Measurements from ENCODE around the gene GDF11.

The GDF11 gene

GRCh38 chr12:55708695-55709233, 34.2 kb upstream of the GDF11 start:
- H3K27ac ChIP-seq (ENCODE audit: low read depth, low read length): peak overlapping the region; percentile 94
- no peaks in the 10 kb centered on the region for H3K36me3 ChIP-seq (ENCODE audit: insufficient read depth, low read length)
- H3K9me3 ChIP-seq (ENCODE audit: low read length): no peaks in the 10 kb centered on the region
- H3K27me3 ChIP-seq (ENCODE audit: control insufficient read depth in 1 of 2, insufficient read depth in 2 of 2, low read length in 2 of 2): no peaks in the 10 kb centered on the region
- H3K4me3 ChIP-seq (ENCODE audit: low read depth in 1 of 2, low read length in 2 of 2): peak overlapping the region; percentile 33 to 92
- H3K4me1 ChIP-seq (ENCODE audit: insufficient read depth, low read length): peaks cover 51% of the 10 kb centered on the region
- peak overlapping the region; percentile 51 for H3K9ac ChIP-seq (ENCODE audit: low read length)

- H3K4me3 ChIP-seq (ENCODE audit: low read depth in 1 of 2, low read length in 2 of 2): peak overlapping the region in 1 of 2 donors; percentile 23
- no peaks in the 10 kb centered on the region for H3K9me3 ChIP-seq (ENCODE audit: low read length)
- H3K27ac ChIP-seq (ENCODE audit: low read depth, low read length): peak overlapping the region; percentile 79
- no peaks in the 10 kb centered on the region for H3K36me3 ChIP-seq (ENCODE audit: insufficient read depth, low read length)
- peak overlapping the region; percentile 41 for H3K9ac ChIP-seq (ENCODE audit: low read length)
- peaks cover 51% of the 10 kb centered on the region for H3K4me1 ChIP-seq (ENCODE audit: insufficient read depth, low read length)
- H3K27me3 ChIP-seq (ENCODE audit: control insufficient read depth in 1 of 2, insufficient read depth in 2 of 2, low read length in 2 of 2): no peaks in the 10 kb centered on the region
Observed at GRCh38 chr12:55711786-55712553, 31.0 kb upstream of the GDF11 start.

GRCh38 chr12:55712700-55713415, 30.1 kb upstream of the GDF11 start:
- peak overlapping the region; percentile 20 for H3K9ac ChIP-seq (ENCODE audit: low read length)
- H3K27ac ChIP-seq (ENCODE audit: low read depth, low read length): peak overlapping the region; percentile 54
- H3K36me3 ChIP-seq (ENCODE audit: insufficient read depth, low read length): no peaks in the 10 kb centered on the region
- H3K27me3 ChIP-seq (ENCODE audit: control insufficient read depth in 1 of 2, insufficient read depth in 2 of 2, low read length in 2 of 2): no peaks in the 10 kb centered on the region
- peaks cover 60% of the 10 kb centered on the region for H3K4me1 ChIP-seq (ENCODE audit: insufficient read depth, low read length)
- no peaks in the 10 kb centered on the region for H3K9me3 ChIP-seq (ENCODE audit: low read length)
- H3K4me3 ChIP-seq (ENCODE audit: low read depth in 1 of 2, low read length in 2 of 2): no peak overlapping the region

- Histone ChIP-seq H3K27ac (ENCODE audit: low read depth, low read length) (peak overlapping the region; percentile 64), H3K4me1 (ENCODE audit: insufficient read depth, low read length) (peaks cover 62% of the 10 kb centered on the region), H3K27me3 (ENCODE audit: control insufficient read depth in 1 of 2, insufficient read depth in 2 of 2, low read length in 2 of 2) (no peaks in the 10 kb centered on the region), H3K4me3 (ENCODE audit: low read depth in 1 of 2, low read length in 2 of 2) (no peak overlapping the region), H3K9me3 (ENCODE audit: low read length) (no peaks in the 10 kb centered on the region), H3K9ac (ENCODE audit: low read length) (no peak overlapping the region), H3K36me3 (ENCODE audit: insufficient read depth, low read length) (no peaks in the 10 kb centered on the region)
Observed at GRCh38 chr12:55713721-55714120, 29.2 kb upstream of the GDF11 start.

- peak overlapping the region; percentile 74 to 85 for H3K4me3 ChIP-seq (ENCODE audit: low read depth in 1 of 2, low read length in 2 of 2)
- H3K9ac ChIP-seq (ENCODE audit: low read length): peak overlapping the region; percentile 91
- H3K9me3 ChIP-seq (ENCODE audit: low read length): no peaks in the 10 kb centered on the region
- no peaks in the 10 kb centered on the region for H3K27me3 ChIP-seq (ENCODE audit: control insufficient read depth in 1 of 2, insufficient read depth in 2 of 2, low read length in 2 of 2)
- peak overlapping the region; percentile 99 for H3K27ac ChIP-seq (ENCODE audit: low read depth, low read length)
- H3K36me3 ChIP-seq (ENCODE audit: insufficient read depth, low read length): no peaks in the 10 kb centered on the region
- peaks cover 66% of the 10 kb centered on the region for H3K4me1 ChIP-seq (ENCODE audit: insufficient read depth, low read length)
Observed at GRCh38 chr12:55715169-55715764, 27.7 kb upstream of the GDF11 start.

- Histone ChIP-seq H3K27me3 (ENCODE audit: control insufficient read depth in 1 of 2, insufficient read depth in 2 of 2, low read length in 2 of 2) (no peaks in the 10 kb centered on the region), H3K9ac (ENCODE audit: low read length) (peak within 1 kb of the TSS; percentile 91), H3K9me3 (ENCODE audit: low read length) (no peaks in the 10 kb centered on the region), H3K4me3 (ENCODE audit: low read depth in 1 of 2, low read length in 2 of 2) (peak within 1 kb of the TSS; percentile 74 to 85), H3K4me1 (ENCODE audit: insufficient read depth, low read length) (peaks cover 74% of the 10 kb centered on the region), H3K27ac (ENCODE audit: low read depth, low read length) (peak within 1 kb of the TSS; percentile 99), H3K36me3 (ENCODE audit: insufficient read depth, low read length) (no peaks in the 10 kb centered on the region)
Observed at GRCh38 chr12:55715833-55716581, 26.9 kb upstream of the GDF11 start, which contains the start of gene BLOC1S1. TSS of gene BLOC1S1 (plus strand) at chr12:55716046. CDS start at chr12:55716052, 6 bp downstream.

- peak overlapping the region; percentile 91 for H3K9ac ChIP-seq (ENCODE audit: low read length)
- no peaks in the 10 kb centered on the region for H3K36me3 ChIP-seq (ENCODE audit: insufficient read depth, low read length)
- H3K9me3 ChIP-seq (ENCODE audit: low read length): no peaks in the 10 kb centered on the region
- peaks cover 79% of the 10 kb centered on the region for H3K4me1 ChIP-seq (ENCODE audit: insufficient read depth, low read length)
- peak overlapping the region; percentile 74 to 85 for H3K4me3 ChIP-seq (ENCODE audit: low read depth in 1 of 2, low read length in 2 of 2)
- no peaks in the 10 kb centered on the region for H3K27me3 ChIP-seq (ENCODE audit: control insufficient read depth in 1 of 2, insufficient read depth in 2 of 2, low read length in 2 of 2)
- H3K27ac ChIP-seq (ENCODE audit: low read depth, low read length): peak overlapping the region; percentile 99
Observed at GRCh38 chr12:55716582-55716957, 26.4 kb upstream of the GDF11 start.

- Histone ChIP-seq H3K9me3 (ENCODE audit: low read length) (no peaks in the 10 kb centered on the region), H3K4me3 (ENCODE audit: low read depth in 1 of 2, low read length in 2 of 2) (peak overlapping the region; percentile 74 to 85), H3K27ac (ENCODE audit: low read depth, low read length) (peak overlapping the region; percentile 99), H3K36me3 (ENCODE audit: insufficient read depth, low read length) (no peaks in the 10 kb centered on the region), H3K4me1 (ENCODE audit: insufficient read depth, low read length) (peaks cover 74% of the 10 kb centered on the region), H3K27me3 (ENCODE audit: control insufficient read depth in 1 of 2, insufficient read depth in 2 of 2, low read length in 2 of 2) (no peaks in the 10 kb centered on the region), H3K9ac (ENCODE audit: low read length) (peak overlapping the region; percentile 91)
Observed at GRCh38 chr12:55717011-55718007, 25.6 kb upstream of the GDF11 start.

GRCh38 chr12:55718015-55718414, 24.9 kb upstream of the GDF11 start:
- Histone ChIP-seq H3K27me3 (ENCODE audit: control insufficient read depth in 1 of 2, insufficient read depth in 2 of 2, low read length in 2 of 2) (no peaks in the 10 kb centered on the region), H3K27ac (ENCODE audit: low read depth, low read length) (peak overlapping the region; percentile 99), H3K36me3 (ENCODE audit: insufficient read depth, low read length) (no peaks in the 10 kb centered on the region), H3K4me3 (ENCODE audit: low read depth in 1 of 2, low read length in 2 of 2) (peak overlapping the region in 1 of 2 donors; percentile 5), H3K4me1 (ENCODE audit: insufficient read depth, low read length) (peaks cover 67% of the 10 kb centered on the region), H3K9ac (ENCODE audit: low read length) (peak overlapping the region; percentile 9), H3K9me3 (ENCODE audit: low read length) (no peaks in the 10 kb centered on the region)
